Prostate gland (tissue), 2 donors: ENCODE results near the gene PTDSS2. TPM values are rescaled to one million over a fixed set of nuclear protein-coding genes. Genes with fewer than 3 reads are reported as not detected.

Source experiments
- DNase-seq: peaks from one replicate; pipeline ENCODE4 v3.0.0-alpha.2; 2019; ENCODE audit warnings: low spot score
- H3K27ac ChIP-seq, 2 donors: fragments of 200-600 bp; sonication (generic); 2 replicates each; pipeline ENCODE4 v1.5.1; 2017 to 2019
- H3K27me3 ChIP-seq: fragments of 200-600 bp; sonication (generic); replicated peaks from 2 replicates; pipeline ENCODE4 v1.5.1; 2019; ENCODE audit not compliant: insufficient read depth
- H3K36me3 ChIP-seq, 2 donors: fragments of 200-600 bp; sonication (generic); 1 replicate in 1 of 2; 2 replicates in 1 of 2; pipeline versions ENCODE4 v1.5.1 to v1.8.1; 2017 to 2019
- H3K4me1 ChIP-seq: fragments of 200-600 bp; sonication (generic); replicated peaks from 2 replicates; pipeline ENCODE4 v1.5.1; 2019
- H3K4me3 ChIP-seq, 2 donors: fragments of 200-600 bp; sonication (generic); 2 replicates each; pipeline ENCODE4 v1.5.1; 2017 to 2019
- H3K9me3 ChIP-seq: fragments of 200-600 bp; sonication (generic); 2 replicates; pipeline ENCODE4 v1.5.1; 2017
- POLR2A ChIP-seq: fragments of 450-650 bp; IDR thresholded peaks from one replicate; pipeline ENCODE4 v1.6.1; 2016; ENCODE audit warnings: antibody characterized with exemption, mild to moderate bottlenecking
- POLR2AphosphoS5 ChIP-seq: sonication (generic); formaldehyde crosslinking; IDR thresholded peaks from one replicate; pipeline ENCODE4 v1.6.1; 2017; ENCODE audit warnings: antibody characterized with exemption
- WGBS: methylation state at CpG from one replicate; pipeline ENCODE4 v1.1.5; 2018; 5-methylcytosine and 5-hydroxymethylcytosine counted together
- intact Hi-C: fragments of 100-400 bp; cut with DNase I; formaldehyde crosslinking; loops from one replicate; pipeline ENCODE4 v1.14.2; 2022
- total RNA-seq, 2 donors: library from RNA; depleted of rRNA; stranded (reverse); fragments of >200 nt; gene quantifications; one replicate each; pipeline ENCODE4 v1.1.0, GENCODE V29; 2016
- TF ChIP-seq, protein P1 (sequence below), 4 experiments: fragments of 200-600 bp in 2 of 4; fragments of 450-650 bp in 2 of 4; sonication (generic) in 2 of 4; IDR thresholded peaks; 1 replicate in 3 of 4; 2 replicates in 1 of 4; pipeline ENCODE4 v1.5.1; 2016 to 2019; ENCODE audit warnings: antibody characterized with exemption in 4 of 4, mild to moderate bottlenecking in 2 of 4, moderate library complexity in 2 of 4

PTDSS2 gene
- total RNA-seq, 2 donors from 2014 or later = 46.3 to 50.3 TPM

DNA sequence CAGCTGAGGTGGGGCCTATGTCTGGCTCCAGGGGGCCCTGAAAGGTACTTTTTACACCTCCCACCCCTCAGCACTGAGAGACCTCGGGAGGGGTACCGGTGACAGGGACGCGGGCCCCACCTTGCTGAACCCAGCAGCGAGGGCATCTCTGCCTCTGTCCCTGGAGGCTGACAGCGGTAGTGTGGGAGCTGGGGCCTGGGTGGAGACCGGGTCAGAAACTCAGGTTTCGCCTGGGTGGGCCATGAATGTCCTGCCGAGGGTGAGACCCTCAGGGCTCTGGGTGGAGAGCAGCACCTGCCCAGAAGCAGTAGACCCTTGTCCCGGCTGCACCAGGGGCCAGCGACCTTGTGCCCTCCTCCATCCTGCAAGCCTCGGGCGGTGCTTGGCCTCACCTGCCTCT lies 22.2 kb downstream of the PTDSS2 start:
- DNase-seq = no peak
- 83% methylated on average over 9 of the region's 13 CpGs for WGBS

DNA sequence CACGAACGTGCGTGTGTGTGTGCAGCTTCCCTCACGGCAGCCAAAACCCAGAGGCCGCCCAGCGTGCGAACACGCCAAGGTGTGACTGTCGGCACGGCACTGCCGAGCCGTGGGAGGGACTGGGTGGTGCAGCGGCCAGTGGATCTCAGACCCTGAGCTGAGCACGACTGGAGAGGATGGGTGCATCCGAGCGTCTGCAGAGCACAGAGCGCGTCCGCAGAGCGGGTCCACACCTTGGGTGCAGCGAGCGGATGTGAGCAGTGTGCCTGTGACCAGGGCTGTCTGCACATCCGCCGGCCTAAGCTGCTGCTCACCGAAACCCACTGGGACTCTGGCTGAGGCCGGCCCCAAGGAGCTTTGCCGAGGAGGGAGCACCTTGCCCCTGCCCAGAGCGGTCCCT lies 22.7 kb downstream of the PTDSS2 start:
- no peak for DNase-seq
- H3K4me1 ChIP-seq = peaks cover 6% of the 10 kb centered on the region
- TF ChIP-seq POLR2AphosphoS5 (no peak), POLR2A (no peak)
- TF ChIP-seq, protein P1, sequence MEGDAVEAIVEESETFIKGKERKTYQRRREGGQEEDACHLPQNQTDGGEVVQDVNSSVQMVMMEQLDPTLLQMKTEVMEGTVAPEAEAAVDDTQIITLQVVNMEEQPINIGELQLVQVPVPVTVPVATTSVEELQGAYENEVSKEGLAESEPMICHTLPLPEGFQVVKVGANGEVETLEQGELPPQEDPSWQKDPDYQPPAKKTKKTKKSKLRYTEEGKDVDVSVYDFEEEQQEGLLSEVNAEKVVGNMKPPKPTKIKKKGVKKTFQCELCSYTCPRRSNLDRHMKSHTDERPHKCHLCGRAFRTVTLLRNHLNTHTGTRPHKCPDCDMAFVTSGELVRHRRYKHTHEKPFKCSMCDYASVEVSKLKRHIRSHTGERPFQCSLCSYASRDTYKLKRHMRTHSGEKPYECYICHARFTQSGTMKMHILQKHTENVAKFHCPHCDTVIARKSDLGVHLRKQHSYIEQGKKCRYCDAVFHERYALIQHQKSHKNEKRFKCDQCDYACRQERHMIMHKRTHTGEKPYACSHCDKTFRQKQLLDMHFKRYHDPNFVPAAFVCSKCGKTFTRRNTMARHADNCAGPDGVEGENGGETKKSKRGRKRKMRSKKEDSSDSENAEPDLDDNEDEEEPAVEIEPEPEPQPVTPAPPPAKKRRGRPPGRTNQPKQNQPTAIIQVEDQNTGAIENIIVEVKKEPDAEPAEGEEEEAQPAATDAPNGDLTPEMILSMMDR (IDR thresholded peaks at IDR 0.05) = no peak
- H3K36me3 ChIP-seq = no peaks in the 10 kb centered on the region
- no peak overlapping the region for H3K27ac ChIP-seq
- no peak overlapping the region for H3K4me3 ChIP-seq
- no peaks in the 10 kb centered on the region for H3K27me3 ChIP-seq
- intact Hi-C loops = no loop called here
- H3K9me3 ChIP-seq = no peaks in the 10 kb centered on the region
- WGBS = 96% methylated on average over 28 of the region's 28 CpGs

More for the DNA sequence above, 22.2 kb downstream of the PTDSS2 start:
- no peaks in the 10 kb centered on the region for H3K36me3 ChIP-seq
- no peaks in the 10 kb centered on the region for H3K27me3 ChIP-seq
- TF ChIP-seq, protein P1 (IDR thresholded peaks at IDR 0.05) = no peak
- no peak for TF ChIP-seq POLR2AphosphoS5
- no peak for TF ChIP-seq POLR2A
- H3K27ac ChIP-seq = no peak overlapping the region
- H3K9me3 ChIP-seq = no peaks in the 10 kb centered on the region
- H3K4me3 ChIP-seq = no peak overlapping the region
- intact Hi-C loops = no loop called here
- peaks cover 6% of the 10 kb centered on the region for H3K4me1 ChIP-seq

DNA sequence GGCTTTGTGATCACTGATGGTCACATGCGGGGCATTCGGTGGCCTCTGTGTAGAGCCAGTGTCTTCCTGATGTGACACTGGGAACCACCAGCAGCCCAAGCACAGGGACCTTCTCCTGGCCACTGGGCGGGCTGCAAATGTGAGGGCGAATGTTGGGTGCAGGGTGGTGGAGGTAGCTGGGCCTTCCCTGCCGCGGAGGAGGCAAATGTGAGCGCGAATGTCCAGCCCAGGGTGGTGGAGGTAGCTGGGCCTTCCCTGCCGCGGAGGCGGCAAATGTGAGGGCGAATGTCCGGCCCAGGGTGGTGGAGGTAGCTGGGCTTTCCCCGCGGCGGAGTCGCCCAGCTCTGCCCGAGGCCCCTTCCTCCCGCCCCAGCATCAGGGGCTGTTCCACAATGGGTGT lies 23.3 kb downstream of the PTDSS2 start:
- 94% methylated on average over 19 of the region's 19 CpGs for WGBS
- no peak overlapping the region for H3K4me3 ChIP-seq
- intact Hi-C loops = no loop called here
- H3K4me1 ChIP-seq = peaks cover 6% of the 10 kb centered on the region
- DNase-seq = no peak
- no peaks in the 10 kb centered on the region for H3K9me3 ChIP-seq
- H3K36me3 ChIP-seq = no peaks in the 10 kb centered on the region
- no peaks in the 10 kb centered on the region for H3K27me3 ChIP-seq
- no peak overlapping the region for H3K27ac ChIP-seq
- TF ChIP-seq, protein P1 (IDR thresholded peaks at IDR 0.05) = no peak
- no peak for TF ChIP-seq POLR2A
- no peak for TF ChIP-seq POLR2AphosphoS5

GRCh38 chr11:473962-474785 lies 24.1 kb downstream of the PTDSS2 start:
- TF ChIP-seq, protein P1 (IDR thresholded peaks at IDR 0.05) = no peak
- TF ChIP-seq POLR2A = no peak
- no peak for TF ChIP-seq POLR2AphosphoS5

GRCh38 chr11:474914-475506 lies 24.9 kb downstream of the PTDSS2 start:
- TF ChIP-seq POLR2A (no peak), POLR2AphosphoS5 (no peak)
- TF ChIP-seq, protein P1 (IDR thresholded peaks at IDR 0.05) = no peak
- H3K9me3 ChIP-seq = no peaks in the 10 kb centered on the region
- no peaks in the 10 kb centered on the region for H3K27me3 ChIP-seq
- WGBS = 92% methylated on average over 48 of the region's 48 CpGs
- H3K36me3 ChIP-seq = no peaks in the 10 kb centered on the region
- no peak for DNase-seq
- H3K4me3 ChIP-seq = no peak overlapping the region
- H3K27ac ChIP-seq = no peak overlapping the region
- intact Hi-C loops = no loop called here
- H3K4me1 ChIP-seq = peaks cover 3% of the 10 kb centered on the region

More at GRCh38 chr11:473962-474785, 24.1 kb downstream of the PTDSS2 start:
- H3K4me3 ChIP-seq = no peak overlapping the region
- H3K4me1 ChIP-seq = peaks cover 6% of the 10 kb centered on the region
- WGBS = 90% methylated on average over 20 of the region's 22 CpGs
- no peaks in the 10 kb centered on the region for H3K9me3 ChIP-seq
- H3K27me3 ChIP-seq = no peaks in the 10 kb centered on the region
- no peak for DNase-seq
- intact Hi-C loops = no loop called here
- no peaks in the 10 kb centered on the region for H3K36me3 ChIP-seq
- H3K27ac ChIP-seq = no peak overlapping the region
